ENCODE results near the gene IMPDH1. TPM values are rescaled to one million over a fixed set of nuclear protein-coding genes. Genes with fewer than 3 reads are reported as not detected.
A peak's percentile ranks its signal among the peaks of the same experiment; 100 is the strongest.

Gene IMPDH1
- total RNA-seq, 1 donor: 54.0 TPM

GRCh38 chr7:128356546-128357216, 53.1 kb downstream of the IMPDH1 start:
- no peak for DNase-seq (ENCODE audit: low read depth)
- TF ChIP-seq, protein P1, sequence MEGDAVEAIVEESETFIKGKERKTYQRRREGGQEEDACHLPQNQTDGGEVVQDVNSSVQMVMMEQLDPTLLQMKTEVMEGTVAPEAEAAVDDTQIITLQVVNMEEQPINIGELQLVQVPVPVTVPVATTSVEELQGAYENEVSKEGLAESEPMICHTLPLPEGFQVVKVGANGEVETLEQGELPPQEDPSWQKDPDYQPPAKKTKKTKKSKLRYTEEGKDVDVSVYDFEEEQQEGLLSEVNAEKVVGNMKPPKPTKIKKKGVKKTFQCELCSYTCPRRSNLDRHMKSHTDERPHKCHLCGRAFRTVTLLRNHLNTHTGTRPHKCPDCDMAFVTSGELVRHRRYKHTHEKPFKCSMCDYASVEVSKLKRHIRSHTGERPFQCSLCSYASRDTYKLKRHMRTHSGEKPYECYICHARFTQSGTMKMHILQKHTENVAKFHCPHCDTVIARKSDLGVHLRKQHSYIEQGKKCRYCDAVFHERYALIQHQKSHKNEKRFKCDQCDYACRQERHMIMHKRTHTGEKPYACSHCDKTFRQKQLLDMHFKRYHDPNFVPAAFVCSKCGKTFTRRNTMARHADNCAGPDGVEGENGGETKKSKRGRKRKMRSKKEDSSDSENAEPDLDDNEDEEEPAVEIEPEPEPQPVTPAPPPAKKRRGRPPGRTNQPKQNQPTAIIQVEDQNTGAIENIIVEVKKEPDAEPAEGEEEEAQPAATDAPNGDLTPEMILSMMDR (IDR thresholded peaks at IDR 0.05; ENCODE audit: insufficient read depth, low read depth, low read length): no peak
- no peak overlapping the region for H3K4me3 ChIP-seq (ENCODE audit: low read depth, low read length)

DNA sequence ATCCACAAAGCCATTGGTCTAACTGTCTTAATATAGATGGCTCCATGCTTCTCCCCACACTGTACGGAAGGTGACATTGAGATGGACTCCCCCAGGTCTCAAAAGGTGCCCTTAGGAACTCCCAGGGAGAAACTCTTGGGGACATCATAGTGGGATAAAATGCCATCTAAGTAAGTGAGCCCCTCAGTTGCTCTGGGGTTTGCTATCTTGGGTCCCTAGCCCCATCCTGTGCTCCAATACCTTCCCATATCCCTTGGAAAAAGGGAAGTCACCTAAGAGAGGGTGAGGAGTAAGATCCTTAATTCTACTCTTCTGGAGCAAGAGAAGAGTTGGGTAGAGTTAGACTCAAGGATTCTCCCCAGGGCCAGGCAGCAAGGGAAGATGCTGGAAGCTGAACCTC, 56.2 kb downstream of the IMPDH1 start:
- no peak for DNase-seq (ENCODE audit: low read depth)
- no peak overlapping the region for H3K4me3 ChIP-seq (ENCODE audit: low read depth, low read length)
- TF ChIP-seq, protein P1 (IDR thresholded peaks at IDR 0.05; ENCODE audit: insufficient read depth, low read depth, low read length): no peak

DNA sequence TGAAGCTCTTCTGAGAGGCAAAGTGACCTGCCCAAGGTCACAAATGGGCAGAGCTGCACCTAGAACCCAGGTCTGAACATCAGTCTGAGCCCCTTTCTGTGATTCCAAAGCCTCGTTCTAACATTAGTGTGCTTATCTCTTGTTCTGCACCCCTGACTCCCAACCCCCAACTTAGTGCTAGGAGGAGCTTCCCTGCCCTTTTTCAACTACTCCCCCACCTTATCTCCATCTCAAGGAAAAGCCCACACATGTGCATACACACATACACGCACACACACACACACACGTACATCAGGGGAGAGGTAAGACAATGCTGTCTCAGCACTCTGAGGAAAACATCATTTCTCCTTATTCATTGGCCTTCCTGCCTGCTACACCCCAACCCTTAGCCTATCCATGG, 56.6 kb downstream of the IMPDH1 start:
- DNase-seq (ENCODE audit: low read depth): no peak
- TF ChIP-seq, protein P1 (IDR thresholded peaks at IDR 0.05; ENCODE audit: insufficient read depth, low read depth, low read length): no peak

GRCh38 chr7:128352636-128353035, 57.1 kb downstream of the IMPDH1 start:
- no peak for DNase-seq (ENCODE audit: low read depth)
- no peak overlapping the region for H3K4me3 ChIP-seq (ENCODE audit: low read depth, low read length)
- TF ChIP-seq, protein P1 (IDR thresholded peaks at IDR 0.05; ENCODE audit: insufficient read depth, low read depth, low read length): no peak

More for the DNA sequence above, 56.6 kb downstream of the IMPDH1 start:
- no peak overlapping the region for H3K4me3 ChIP-seq (ENCODE audit: low read depth, low read length)

- peak; percentile 21 for DNase-seq (ENCODE audit: low read depth)
- H3K4me3 ChIP-seq (ENCODE audit: low read depth, low read length): no peak overlapping the region
- TF ChIP-seq, protein P1 (IDR thresholded peaks at IDR 0.05; ENCODE audit: insufficient read depth, low read depth, low read length): peak; percentile 45
Observed at GRCh38 chr7:128352153-128352537, 57.6 kb downstream of the IMPDH1 start.

DNA sequence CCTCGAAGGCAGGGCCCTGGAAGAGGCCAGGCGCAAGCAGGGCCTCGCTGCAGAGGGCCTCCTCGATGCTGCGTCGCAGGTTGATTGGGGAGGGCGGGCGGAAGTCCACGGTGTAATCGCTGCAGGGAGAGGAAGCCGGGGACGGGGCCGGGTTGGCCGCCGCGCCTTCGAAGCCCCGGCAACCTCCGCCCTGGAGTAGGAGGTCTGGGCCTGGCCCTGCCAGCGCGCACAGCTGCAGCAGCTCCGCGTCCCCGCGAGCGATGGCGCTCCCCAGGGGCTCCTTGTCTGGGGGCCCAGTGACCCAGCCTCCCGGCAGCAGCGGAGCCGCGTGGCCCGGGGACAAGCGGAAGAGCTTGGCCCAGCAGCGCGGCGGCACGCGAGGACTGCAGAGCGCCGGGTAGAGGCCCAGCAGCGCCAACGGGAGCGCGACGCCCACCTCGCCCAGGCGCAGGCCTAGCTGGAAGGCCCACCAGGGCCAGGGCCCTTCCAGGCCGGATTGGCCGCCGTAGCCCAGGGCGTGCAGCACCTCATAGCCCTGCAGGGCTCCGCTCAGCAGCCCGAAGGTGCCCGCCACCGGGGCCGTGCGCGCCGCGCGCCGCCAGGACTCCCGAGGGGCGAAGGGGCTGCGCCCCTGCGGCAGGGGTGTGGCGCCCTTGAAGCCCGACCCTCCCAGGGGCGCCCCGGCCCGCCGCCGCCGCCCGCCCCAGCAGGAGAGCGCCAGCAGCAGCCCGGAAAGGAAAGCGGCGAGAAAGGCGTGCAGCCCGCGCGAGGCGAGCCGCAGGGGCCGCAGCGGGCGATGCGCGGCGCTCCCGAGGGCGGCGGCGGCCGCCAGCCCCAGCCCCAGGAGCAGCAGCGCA, 58.3 kb downstream of the IMPDH1 start:
- DNase-seq (ENCODE audit: low read depth): no peak
- TF ChIP-seq, protein P1 (IDR thresholded peaks at IDR 0.05; ENCODE audit: insufficient read depth, low read depth, low read length): no peak
- no peak overlapping the region for H3K4me3 ChIP-seq (ENCODE audit: low read depth, low read length)

Data from fibroblast of villous mesenchyme (primary cell).